Renal pelvis (tissue), 4 donors: ENCODE results near the gene HDLBP. TPM values are rescaled to one million over a fixed set of nuclear protein-coding genes. Genes with fewer than 3 reads are reported as not detected.

Experiments
- DNase-seq: peaks from one replicate; pipeline ENCODE4 v3.0.0-alpha.2; 2013
- polyA plus RNA-seq, 3 donors: library from polyadenylated mRNA; unstranded; fragments of 120-200 nt; gene quantifications; one replicate each; pipeline ENCODE4 v1.2.1, GENCODE V29; 2013; ENCODE audit not compliant: insufficient read length in 3 of 3

HDLBP gene
- polyA plus RNA-seq, 3 donors, result 396 to 409 (median 405) TPM

- peak; percentile 61 for DNase-seq
These were observed 98.0 kb downstream of the HDLBP start for GRCh38 chr2:241217320-241218031.

- DNase-seq, result no peak
These were observed 99.2 kb downstream of the HDLBP start for GRCh38 chr2:241216211-241216761.

- no peak for DNase-seq
These were observed 100.1 kb downstream of the HDLBP start for GRCh38 chr2:241215421-241215820.

GRCh38 chr2:241214766-241215165, 100.7 kb downstream of the HDLBP start:
- DNase-seq, result no peak

- DNase-seq, result no peak
These were observed 101.3 kb downstream of the HDLBP start for GRCh38 chr2:241214209-241214608.

- no peak for DNase-seq
These were observed 101.9 kb downstream of the HDLBP start for GRCh38 chr2:241213567-241213966.

- DNase-seq, result no peak
These were observed 102.4 kb downstream of the HDLBP start for GRCh38 chr2:241213041-241213440.

GRCh38 chr2:241211276-241211675, 104.2 kb downstream of the HDLBP start:
- no peak for DNase-seq

- no peak for DNase-seq
These were observed 106.2 kb downstream of the HDLBP start for GRCh38 chr2:241209271-241209670.

GRCh38 chr2:241208058-241208457, 107.4 kb downstream of the HDLBP start:
- DNase-seq, result no peak

- DNase-seq, result no peak
These were observed 107.8 kb downstream of the HDLBP start for GRCh38 chr2:241207641-241208040.

- DNase-seq, result no peak
These were observed 108.3 kb downstream of the HDLBP start for GRCh38 chr2:241207151-241207550.

GRCh38 chr2:241205086-241205485, 110.4 kb downstream of the HDLBP start:
- DNase-seq, result no peak

GRCh38 chr2:241204490-241204889, 111.0 kb downstream of the HDLBP start:
- no peak for DNase-seq

GRCh38 chr2:241204010-241204384, 111.5 kb downstream of the HDLBP start:
- DNase-seq, result no peak

- DNase-seq, result no peak
These were observed 112.1 kb downstream of the HDLBP start for GRCh38 chr2:241203218-241204009.

- no peak for DNase-seq
These were observed 112.8 kb downstream of the HDLBP start for GRCh38 chr2:241202681-241203080.

GRCh38 chr2:241202268-241202585, 113.2 kb downstream of the HDLBP start:
- no peak for DNase-seq

GRCh38 chr2:241201445-241202267, 113.8 kb downstream of the HDLBP start:
- DNase-seq, result no peak

- DNase-seq, result no peak
These were observed 114.6 kb downstream of the HDLBP start for GRCh38 chr2:241200822-241201395.

GRCh38 chr2:241199897-241200821, 115.3 kb downstream of the HDLBP start:
- no peak for DNase-seq
